NCI-H2171 (cell line): ENCODE data around the gene FOCAD.

Experiments
- DNase-seq: peaks from one replicate; lab custom pipeline; 2025; lab: John Stamatoyannopoulos, UW

The FOCAD gene

DNA sequence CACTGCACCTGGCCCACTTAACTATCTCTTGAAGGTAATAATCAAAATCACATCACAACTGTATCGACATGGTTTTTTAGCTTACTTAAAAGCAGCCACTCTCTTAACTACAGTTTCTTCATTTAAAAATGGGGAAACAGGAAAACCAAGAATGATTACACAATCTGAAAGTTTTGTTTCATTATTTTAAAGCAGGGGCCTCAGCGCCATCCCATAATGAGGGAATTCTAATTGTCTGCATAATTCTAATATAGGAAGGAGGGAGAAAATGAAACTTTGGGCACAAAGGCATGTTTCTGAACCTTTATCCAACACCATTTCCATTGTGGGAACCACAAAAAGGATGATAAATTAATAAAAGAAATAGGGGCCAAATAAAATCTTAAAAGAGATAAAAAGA is 339.8 kb downstream of the FOCAD start:
- DNase-seq: no peak

DNA sequence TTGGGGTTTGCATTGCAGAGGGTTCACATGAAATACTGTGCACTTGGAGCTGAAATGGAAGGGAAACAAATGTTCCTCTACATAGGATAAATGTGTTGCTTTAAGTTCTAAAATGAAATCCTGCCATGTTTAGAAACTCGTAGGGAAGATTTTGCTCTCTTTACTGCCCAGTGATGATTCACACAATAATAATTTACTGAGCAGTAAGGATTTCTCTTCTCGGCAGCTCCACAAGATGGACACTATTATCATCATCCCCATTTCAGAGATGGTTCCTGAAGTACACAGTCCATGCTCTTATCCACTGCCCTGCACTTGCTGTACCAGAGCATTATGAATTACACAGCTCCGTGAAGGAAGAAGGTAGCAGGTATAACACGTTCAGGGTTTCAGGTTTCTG is 343.2 kb downstream of the FOCAD start:
- DNase-seq: no peak

GRCh38 chr9:21028466-21028865 is 344.4 kb downstream of the FOCAD start:
- DNase-seq: no peak

DNA sequence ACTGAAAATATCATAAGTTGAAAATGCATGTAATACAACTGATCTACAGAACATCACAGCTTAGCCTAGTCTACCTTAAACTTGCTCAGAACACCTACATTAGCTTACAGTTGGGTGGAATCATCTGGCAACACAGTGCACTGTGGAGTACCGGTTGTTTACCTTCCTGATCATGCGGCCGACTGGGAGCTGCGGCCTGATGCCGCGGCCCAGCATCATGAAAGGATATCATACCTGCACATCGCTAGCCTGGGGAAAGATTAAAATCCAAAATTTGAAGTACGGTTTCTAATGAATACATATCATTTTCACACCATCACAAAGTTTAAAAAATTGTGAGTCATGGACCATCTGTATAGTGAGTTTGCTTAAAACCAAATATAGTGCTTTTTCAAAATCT is 345.6 kb downstream of the FOCAD start:
- DNase-seq: no peak

DNA sequence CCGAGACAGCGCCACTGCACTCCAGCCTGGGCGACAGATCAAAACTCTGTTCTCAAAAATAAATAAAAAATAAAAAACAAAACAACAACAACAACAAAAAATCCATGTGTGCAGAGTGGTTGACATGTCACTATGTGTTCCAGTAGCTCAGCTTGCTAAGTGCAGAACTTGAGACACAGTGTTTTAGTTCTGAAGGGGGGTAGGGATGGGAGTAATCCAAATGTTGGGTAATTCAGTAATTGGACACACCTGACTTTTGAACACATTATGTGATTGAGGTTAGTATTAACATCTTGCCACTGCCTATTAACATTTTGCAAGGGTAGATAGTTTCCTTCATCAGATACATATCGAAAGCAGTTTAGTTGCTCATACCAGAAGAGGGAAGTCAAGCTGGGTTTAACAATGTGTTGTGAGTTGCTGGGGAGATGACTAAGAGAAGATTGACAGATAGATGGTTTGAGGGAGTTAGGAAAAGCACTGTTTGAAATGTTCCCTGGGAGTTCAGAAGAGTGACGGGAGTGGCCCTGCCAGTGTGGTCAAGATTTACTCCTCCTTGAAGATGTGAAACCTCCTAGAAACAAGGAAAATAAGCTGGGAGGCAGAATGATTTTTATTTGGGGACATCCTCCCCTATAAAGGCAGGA is 346.5 kb downstream of the FOCAD start:
- DNase-seq: no peak

- no peak for DNase-seq
Measured at GRCh38 chr9:21031091-21031807, 347.2 kb downstream of the FOCAD start, which contains the start of gene HACD4. TSS of gene HACD4 (minus strand) at chr9:21031640. CDS start at chr9:21031590, 50 bp downstream.

GRCh38 chr9:21031808-21032183 is 347.7 kb downstream of the FOCAD start:
- DNase-seq: no peak

GRCh38 chr9:21037278-21037677 is 353.2 kb downstream of the FOCAD start:
- DNase-seq: no peak

GRCh38 chr9:21039302-21039701 is 355.2 kb downstream of the FOCAD start:
- DNase-seq: no peak

GRCh38 chr9:21042466-21042865 is 358.4 kb downstream of the FOCAD start:
- no peak for DNase-seq

GRCh38 chr9:21043841-21044240 is 359.8 kb downstream of the FOCAD start:
- no peak for DNase-seq
